Lower leg skin (tissue), 4 donors: ENCODE measurements around the gene TCF7L2. TPM values are rescaled to one million over a fixed set of nuclear protein-coding genes. Genes with fewer than 3 reads are reported as not detected.

Experiments
- DNase-seq, 2 donors: peaks; one replicate each; pipeline ENCODE4 v3.0.0-alpha.2; 2019; ENCODE audit warnings: low spot score in 2 of 2
- H3K4me3 ChIP-seq: fragments of 200-600 bp; sonication (generic); 2 replicates; pipeline ENCODE4 v1.5.1; 2017; ENCODE audit warnings: mild to moderate bottlenecking, low read depth; ENCODE audit not compliant: poor library complexity, severe bottlenecking
- POLR2A ChIP-seq, 2 donors: fragments of 450-650 bp; IDR thresholded peaks; one replicate each; pipeline ENCODE4 v1.6.1; 2016 to 2017; ENCODE audit warnings: antibody characterized with exemption in 2 of 2, mild to moderate bottlenecking in 1 of 2, moderate library complexity in 1 of 2
- WGBS, 2 donors: methylation state at CpG; one replicate each; pipeline ENCODE4 v1.1.5; 2018; 5-methylcytosine and 5-hydroxymethylcytosine counted together
- intact Hi-C: fragments of 100-400 bp; cut with DNase I; formaldehyde crosslinking; loops from one replicate; pipeline ENCODE4 v1.15.0; 2023; ENCODE audit warnings: low total_unique reads
- total RNA-seq, 4 donors: library from RNA; depleted of rRNA; stranded (reverse); fragments of >200 nt; gene quantifications; one replicate each; pipeline ENCODE4 v1.1.0, GENCODE V29; 2016
- TF ChIP-seq, protein P1 (sequence below), 3 donors: fragments of 450-650 bp; IDR thresholded peaks; one replicate each; pipeline ENCODE4 v1.5.1; 2016; ENCODE audit warnings: antibody characterized with exemption in 3 of 3, mild to moderate bottlenecking in 3 of 3, moderate library complexity in 2 of 3

Gene TCF7L2
- total RNA-seq, 4 donors from 2014 or later = 5.6 to 23.1 (median 16.2) TPM

DNA sequence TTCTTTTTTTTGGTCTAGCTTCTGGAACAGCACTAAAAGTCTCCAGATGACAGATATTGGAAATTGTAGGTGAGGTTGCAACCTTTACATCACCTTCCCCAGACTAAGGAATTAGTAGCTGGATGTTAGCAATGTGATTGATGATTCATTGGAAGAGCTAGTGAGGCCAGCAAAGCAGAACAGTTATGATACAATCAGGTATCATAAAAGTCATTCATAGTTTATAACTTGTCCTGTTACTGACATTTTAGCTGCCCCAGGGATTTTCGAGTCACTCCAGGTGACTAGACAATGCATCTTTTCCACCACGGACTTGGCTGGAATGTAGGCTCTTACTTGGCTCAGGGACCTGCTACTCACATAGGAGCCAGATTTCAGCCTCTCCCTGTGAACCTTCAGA lies 15.9 kb upstream of the TCF7L2 start:
- no peak for TF ChIP-seq POLR2A (IDR thresholded peaks at IDR 0.05)
- TF ChIP-seq, protein P1, sequence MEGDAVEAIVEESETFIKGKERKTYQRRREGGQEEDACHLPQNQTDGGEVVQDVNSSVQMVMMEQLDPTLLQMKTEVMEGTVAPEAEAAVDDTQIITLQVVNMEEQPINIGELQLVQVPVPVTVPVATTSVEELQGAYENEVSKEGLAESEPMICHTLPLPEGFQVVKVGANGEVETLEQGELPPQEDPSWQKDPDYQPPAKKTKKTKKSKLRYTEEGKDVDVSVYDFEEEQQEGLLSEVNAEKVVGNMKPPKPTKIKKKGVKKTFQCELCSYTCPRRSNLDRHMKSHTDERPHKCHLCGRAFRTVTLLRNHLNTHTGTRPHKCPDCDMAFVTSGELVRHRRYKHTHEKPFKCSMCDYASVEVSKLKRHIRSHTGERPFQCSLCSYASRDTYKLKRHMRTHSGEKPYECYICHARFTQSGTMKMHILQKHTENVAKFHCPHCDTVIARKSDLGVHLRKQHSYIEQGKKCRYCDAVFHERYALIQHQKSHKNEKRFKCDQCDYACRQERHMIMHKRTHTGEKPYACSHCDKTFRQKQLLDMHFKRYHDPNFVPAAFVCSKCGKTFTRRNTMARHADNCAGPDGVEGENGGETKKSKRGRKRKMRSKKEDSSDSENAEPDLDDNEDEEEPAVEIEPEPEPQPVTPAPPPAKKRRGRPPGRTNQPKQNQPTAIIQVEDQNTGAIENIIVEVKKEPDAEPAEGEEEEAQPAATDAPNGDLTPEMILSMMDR (IDR thresholded peaks at IDR 0.05) = no peak
- 51 to 62% methylated on average over 2 of the region's 2 CpGs for WGBS, 2 donors
- H3K4me3 ChIP-seq = no peak overlapping the region
- intact Hi-C loops = no loop called here
- DNase-seq = no peak

DNA sequence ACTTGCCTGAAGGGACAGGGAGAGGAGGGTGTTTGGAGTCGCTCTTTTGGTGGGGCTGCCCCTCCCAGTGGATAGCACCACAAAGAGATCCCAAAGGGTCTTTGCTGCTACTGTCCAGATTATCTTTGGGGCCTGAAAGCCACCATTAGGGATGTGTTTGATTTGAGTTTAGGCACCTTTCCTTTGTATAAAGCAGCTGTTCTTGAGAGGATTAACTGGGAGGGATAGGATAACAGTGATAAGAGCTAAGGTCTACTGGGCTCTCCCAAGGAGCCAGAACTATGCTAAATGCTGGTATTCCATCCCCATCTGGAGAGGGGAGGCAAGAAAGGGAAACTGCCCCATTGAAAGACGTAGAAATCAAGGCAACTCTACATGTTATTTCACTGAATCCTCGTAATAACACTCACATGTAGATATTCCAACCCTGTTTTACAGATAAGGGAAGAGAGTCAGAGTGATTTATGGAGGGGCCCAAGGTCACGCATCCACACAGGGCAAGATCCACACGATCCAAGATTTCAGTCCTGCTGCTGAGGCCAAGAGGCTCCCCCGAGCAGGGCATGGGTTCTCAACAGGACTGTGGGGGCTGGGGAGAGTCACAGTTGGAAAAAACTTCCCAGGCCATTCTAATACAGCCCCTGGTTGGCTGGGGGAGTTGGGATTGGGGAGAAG lies 11.1 kb upstream of the TCF7L2 start:
- H3K4me3 ChIP-seq = no peak overlapping the region
- 84 to 94% methylated on average over 6 of the region's 6 CpGs for WGBS, 2 donors
- DNase-seq = no peak
- intact Hi-C loops = no loop called here
- no peak for TF ChIP-seq POLR2A (IDR thresholded peaks at IDR 0.05)
- TF ChIP-seq, protein P1 (IDR thresholded peaks at IDR 0.05) = no peak

- no peak overlapping the region for H3K4me3 ChIP-seq
- intact Hi-C loops = no loop called here
- WGBS, 2 donors = 66 to 67% methylated on average over 5 of the region's 5 CpGs
- no peak for DNase-seq
- TF ChIP-seq, protein P1 (IDR thresholded peaks at IDR 0.05) = no peak
- TF ChIP-seq POLR2A (IDR thresholded peaks at IDR 0.05) = no peak
Observed at GRCh38 chr10:112945811-112946210, 4.2 kb upstream of the TCF7L2 start.

DNA sequence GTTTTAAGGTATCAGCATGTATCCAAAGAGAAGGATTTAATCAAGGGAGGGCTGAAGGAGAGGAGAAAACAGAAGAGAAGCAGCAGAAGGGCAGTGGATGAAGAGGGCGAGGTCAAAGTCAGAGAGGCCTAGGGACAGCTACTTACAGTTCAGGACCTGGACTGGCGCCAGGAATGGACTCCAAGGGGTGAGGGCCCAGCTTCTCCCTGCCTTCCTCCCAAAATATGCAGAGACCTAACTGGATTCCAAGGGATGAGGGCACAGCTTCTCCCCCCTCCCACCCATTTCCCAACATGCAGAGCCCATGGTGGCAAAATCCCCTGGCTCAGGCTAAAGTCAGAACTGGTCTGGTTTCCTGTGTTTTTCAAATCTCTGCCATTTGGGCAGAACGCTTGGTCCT lies 3.4 kb upstream of the TCF7L2 start:
- no peak overlapping the region for H3K4me3 ChIP-seq
- TF ChIP-seq, protein P1 (IDR thresholded peaks at IDR 0.05) = no peak
- no peak for TF ChIP-seq POLR2A (IDR thresholded peaks at IDR 0.05)
- no peak for DNase-seq
- WGBS, 2 donors = 79% methylated on average over 3 of the region's 3 CpGs
- intact Hi-C loops = no loop called here

- DNase-seq = no peak
- intact Hi-C loops = no loop called here
- H3K4me3 ChIP-seq = no peak overlapping the region
- TF ChIP-seq, protein P1 (IDR thresholded peaks at IDR 0.05) = no peak
- TF ChIP-seq POLR2A (IDR thresholded peaks at IDR 0.05) = no peak
- WGBS, 2 donors = 98 to 100% methylated on average over 1 of the region's 1 CpG
Observed at GRCh38 chr10:112948196-112948595, 1.9 kb upstream of the TCF7L2 start.
